ENCODE measurements around the gene SWAP70. TPM values are rescaled to one million over a fixed set of nuclear protein-coding genes. Genes with fewer than 3 reads are reported as not detected.

Gene SWAP70
- total and polyA plus RNA-seq, 5 donors = 10.4 to 30.1 (median 20.5) TPM

GRCh38 chr11:9720290-9720630, 56.4 kb downstream of the SWAP70 start:
- H3K9me3 ChIP-seq (ENCODE audit: control insufficient read depth, low read length) = no peaks in the 10 kb centered on the region
- peaks cover 9% of the 10 kb centered on the region for H3K4me1 ChIP-seq (ENCODE audit: control insufficient read depth, insufficient read depth, low read length)
- ATAC-seq = peak; percentile 6 to 42
- intact Hi-C loops (cut with DNase I) = no loop called here
- H3K27me3 ChIP-seq (ENCODE audit: control insufficient read depth, insufficient read depth) = no peaks in the 10 kb centered on the region
- 54% methylated on average over 5 of the region's 5 CpGs for WGBS
- H3K4me3 ChIP-seq (ENCODE audit: low read length) = no peak overlapping the region
- H3K27ac ChIP-seq (ENCODE audit: low read length) = peak overlapping the region; percentile 82
- DNase-seq = no peak

GRCh38 chr11:9722023-9722422, 58.1 kb downstream of the SWAP70 start:
- H3K4me1 ChIP-seq (ENCODE audit: control insufficient read depth, insufficient read depth, low read length) = peaks cover 9% of the 10 kb centered on the region
- H3K4me3 ChIP-seq (ENCODE audit: low read length) = no peak overlapping the region
- H3K27ac ChIP-seq (ENCODE audit: low read length) = no peak overlapping the region
- H3K9me3 ChIP-seq (ENCODE audit: control insufficient read depth, low read length) = no peaks in the 10 kb centered on the region
- H3K27me3 ChIP-seq (ENCODE audit: control insufficient read depth, insufficient read depth) = no peaks in the 10 kb centered on the region
- WGBS = 97% methylated on average over 4 of the region's 4 CpGs
- intact Hi-C loops (cut with DNase I) = no loop called here
- DNase-seq (no peak), ATAC-seq (no peak)

GRCh38 chr11:9722893-9723292, 59.0 kb downstream of the SWAP70 start:
- H3K27me3 ChIP-seq (ENCODE audit: control insufficient read depth, insufficient read depth) = no peaks in the 10 kb centered on the region
- DNase-seq (no peak), ATAC-seq (no peak)
- H3K27ac ChIP-seq (ENCODE audit: low read length) = no peak overlapping the region
- no peak overlapping the region for H3K4me3 ChIP-seq (ENCODE audit: low read length)
- 93% methylated on average over 2 of the region's 2 CpGs for WGBS
- H3K9me3 ChIP-seq (ENCODE audit: control insufficient read depth, low read length) = no peaks in the 10 kb centered on the region
- H3K4me1 ChIP-seq (ENCODE audit: control insufficient read depth, insufficient read depth, low read length) = peaks cover 5% of the 10 kb centered on the region
- intact Hi-C loops (cut with DNase I) = no loop called here

DNA sequence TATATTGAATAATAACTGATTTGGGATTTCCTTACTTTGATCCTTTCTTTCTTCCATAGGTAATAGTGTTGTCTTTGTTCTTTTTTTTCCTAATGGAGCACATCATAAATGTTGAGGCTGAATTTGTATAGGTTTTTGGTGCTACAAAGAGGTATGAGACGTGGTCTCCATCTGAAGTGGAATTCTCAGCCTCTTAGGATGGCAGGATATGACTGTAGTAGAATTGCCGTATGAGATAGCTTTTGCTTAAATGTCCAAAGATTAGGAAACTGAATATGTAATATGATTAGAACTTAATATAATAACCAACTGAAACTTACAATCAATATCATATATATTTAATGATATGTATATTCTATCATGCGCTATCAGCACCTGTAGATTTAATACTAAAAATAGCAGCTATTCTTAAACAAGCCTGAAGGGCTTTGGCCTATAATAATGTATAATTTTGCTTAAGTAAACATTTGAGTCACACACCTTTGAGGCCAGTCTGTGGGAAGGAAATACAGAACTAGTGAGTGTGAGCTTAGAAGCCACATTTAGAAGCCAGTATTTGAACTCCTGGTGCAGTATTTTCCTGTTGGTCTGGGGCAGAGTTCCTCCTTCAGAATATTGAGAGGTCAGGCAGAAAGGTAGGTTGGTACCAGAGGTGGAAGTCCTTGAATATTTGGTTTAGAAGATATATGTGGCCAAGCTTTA, 62.6 kb downstream of the SWAP70 start:
- H3K4me3 ChIP-seq (ENCODE audit: low read length) = no peak overlapping the region
- ATAC-seq = no peak
- intact Hi-C loops (cut with DNase I) = no loop called here

DNA sequence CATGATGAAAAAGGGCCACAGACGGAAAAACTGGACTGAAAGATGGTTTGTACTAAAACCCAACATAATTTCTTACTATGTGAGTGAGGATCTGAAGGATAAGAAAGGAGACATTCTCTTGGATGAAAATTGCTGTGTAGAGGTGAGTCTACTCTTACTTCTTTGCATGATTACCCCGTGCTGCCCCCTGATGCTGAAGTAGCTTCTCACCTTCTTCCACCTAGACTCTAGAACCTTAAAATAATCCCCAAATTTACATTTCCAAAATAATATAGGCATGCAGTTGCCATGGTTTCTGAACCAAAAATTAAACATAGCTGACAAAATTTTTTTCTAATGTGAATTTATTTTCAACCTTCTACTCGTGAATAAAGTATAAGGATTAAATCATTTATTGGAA, 64.2 kb downstream of the SWAP70 start:
- H3K4me3 ChIP-seq (ENCODE audit: low read length) = no peak overlapping the region
- DNase-seq (no peak), ATAC-seq (no peak)
- H3K9me3 ChIP-seq (ENCODE audit: control insufficient read depth, low read length) = no peaks in the 10 kb centered on the region
- WGBS = 89% methylated on average over 3 of the region's 3 CpGs
- H3K4me1 ChIP-seq (ENCODE audit: control insufficient read depth, insufficient read depth, low read length) = no peaks in the 10 kb centered on the region
- H3K27ac ChIP-seq (ENCODE audit: low read length) = no peak overlapping the region
- H3K27me3 ChIP-seq (ENCODE audit: control insufficient read depth, insufficient read depth) = no peaks in the 10 kb centered on the region
- intact Hi-C loops (cut with DNase I) = no loop called here

More for the DNA sequence above, 62.6 kb downstream of the SWAP70 start:
- no peak for DNase-seq
- H3K27ac ChIP-seq (ENCODE audit: low read length) = no peak overlapping the region
- no peaks in the 10 kb centered on the region for H3K27me3 ChIP-seq (ENCODE audit: control insufficient read depth, insufficient read depth)
- no peaks in the 10 kb centered on the region for H3K4me1 ChIP-seq (ENCODE audit: control insufficient read depth, insufficient read depth, low read length)
- 31% methylated on average over 3 of the region's 3 CpGs for WGBS
- H3K9me3 ChIP-seq (ENCODE audit: control insufficient read depth, low read length) = no peaks in the 10 kb centered on the region

DNA sequence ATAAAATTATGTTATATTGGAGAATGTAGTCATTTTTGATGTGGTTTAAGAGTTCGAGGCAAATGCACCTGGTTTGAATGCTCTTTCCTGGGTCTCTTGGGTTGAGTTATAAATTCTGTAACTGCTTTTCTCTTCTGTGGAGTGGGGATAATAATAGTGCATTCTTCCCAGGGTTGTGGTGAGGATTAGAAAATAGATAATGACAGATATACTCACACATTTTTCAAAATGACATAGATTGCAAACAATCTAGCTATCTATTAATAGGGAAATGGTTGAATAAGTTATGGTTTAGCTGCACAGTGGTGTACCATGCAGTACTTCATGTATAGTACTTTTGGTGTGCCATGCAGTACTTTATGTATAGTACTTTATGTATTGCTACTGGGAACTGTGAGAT, 67.4 kb downstream of the SWAP70 start:
- no peaks in the 10 kb centered on the region for H3K9me3 ChIP-seq (ENCODE audit: control insufficient read depth, low read length)
- no peaks in the 10 kb centered on the region for H3K27me3 ChIP-seq (ENCODE audit: control insufficient read depth, insufficient read depth)
- 93% methylated on average over 1 of the region's 1 CpG for WGBS
- H3K27ac ChIP-seq (ENCODE audit: low read length) = no peak overlapping the region
- intact Hi-C loops (cut with DNase I) = no loop called here
- DNase-seq (no peak), ATAC-seq (no peak)
- no peak overlapping the region for H3K4me3 ChIP-seq (ENCODE audit: low read length)
- no peaks in the 10 kb centered on the region for H3K4me1 ChIP-seq (ENCODE audit: control insufficient read depth, insufficient read depth, low read length)

- no peak for DNase-seq
- intact Hi-C loops (cut with DNase I) = no loop called here
- WGBS = 83% methylated on average over 11 of the region's 11 CpGs
- Histone ChIP-seq H3K9me3 (ENCODE audit: control insufficient read depth, low read length) (no peaks in the 10 kb centered on the region), H3K27ac (ENCODE audit: low read length) (no peak overlapping the region), H3K4me3 (ENCODE audit: low read length) (no peak overlapping the region), H3K4me1 (ENCODE audit: control insufficient read depth, insufficient read depth, low read length) (no peaks in the 10 kb centered on the region), H3K27me3 (ENCODE audit: control insufficient read depth, insufficient read depth) (no peaks in the 10 kb centered on the region)
- ATAC-seq = no peak
Measured at GRCh38 chr11:9732453-9732852, 68.6 kb downstream of the SWAP70 start.

GRCh38 chr11:9733212-9733611, 69.3 kb downstream of the SWAP70 start:
- Histone ChIP-seq H3K4me1 (ENCODE audit: control insufficient read depth, insufficient read depth, low read length) (no peaks in the 10 kb centered on the region), H3K27me3 (ENCODE audit: control insufficient read depth, insufficient read depth) (no peaks in the 10 kb centered on the region), H3K9me3 (ENCODE audit: control insufficient read depth, low read length) (no peaks in the 10 kb centered on the region), H3K4me3 (ENCODE audit: low read length) (no peak overlapping the region), H3K27ac (ENCODE audit: low read length) (no peak overlapping the region)
- intact Hi-C loops (cut with DNase I) = no loop called here
- DNase-seq = no peak
- ATAC-seq = no peak
- WGBS = 91% methylated on average over 3 of the region's 3 CpGs

GRCh38 chr11:9735236-9735635, 71.4 kb downstream of the SWAP70 start:
- Histone ChIP-seq H3K4me1 (ENCODE audit: control insufficient read depth, insufficient read depth, low read length) (no peaks in the 10 kb centered on the region), H3K27me3 (ENCODE audit: control insufficient read depth, insufficient read depth) (no peaks in the 10 kb centered on the region), H3K27ac (ENCODE audit: low read length) (no peak overlapping the region), H3K4me3 (ENCODE audit: low read length) (no peak overlapping the region), H3K9me3 (ENCODE audit: control insufficient read depth, low read length) (no peaks in the 10 kb centered on the region)
- intact Hi-C loops (cut with DNase I) = no loop called here
- ATAC-seq = no peak
- 98% methylated on average over 3 of the region's 3 CpGs for WGBS
- DNase-seq = no peak

DNA sequence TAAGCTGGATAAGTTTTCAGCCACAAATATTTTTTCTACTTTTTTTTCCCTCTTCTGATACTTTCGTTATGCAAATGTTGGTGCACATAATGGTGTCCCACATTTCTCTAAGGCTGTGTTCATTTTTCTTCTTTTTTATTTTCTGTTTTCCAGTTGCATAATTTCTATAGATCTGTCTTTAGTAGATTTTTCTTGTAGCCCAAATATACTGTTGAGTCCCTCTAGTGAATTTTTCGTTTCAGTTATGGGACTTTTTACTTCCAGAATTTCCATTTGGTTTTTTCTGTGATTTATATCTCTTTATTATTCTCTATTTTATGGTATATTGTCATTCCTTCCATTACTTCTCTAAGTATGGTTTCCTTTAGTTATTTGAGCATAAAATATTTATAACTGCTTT, 72.0 kb downstream of the SWAP70 start:
- H3K4me3 ChIP-seq (ENCODE audit: low read length) = no peak overlapping the region
- WGBS = 97% methylated on average over 2 of the region's 2 CpGs
- ATAC-seq = no peak
- no peak overlapping the region for H3K27ac ChIP-seq (ENCODE audit: low read length)
- H3K9me3 ChIP-seq (ENCODE audit: control insufficient read depth, low read length) = no peaks in the 10 kb centered on the region
- DNase-seq = no peak
- no peaks in the 10 kb centered on the region for H3K27me3 ChIP-seq (ENCODE audit: control insufficient read depth, insufficient read depth)
- intact Hi-C loops (cut with DNase I) = no loop called here
- no peaks in the 10 kb centered on the region for H3K4me1 ChIP-seq (ENCODE audit: control insufficient read depth, insufficient read depth, low read length)

DNA sequence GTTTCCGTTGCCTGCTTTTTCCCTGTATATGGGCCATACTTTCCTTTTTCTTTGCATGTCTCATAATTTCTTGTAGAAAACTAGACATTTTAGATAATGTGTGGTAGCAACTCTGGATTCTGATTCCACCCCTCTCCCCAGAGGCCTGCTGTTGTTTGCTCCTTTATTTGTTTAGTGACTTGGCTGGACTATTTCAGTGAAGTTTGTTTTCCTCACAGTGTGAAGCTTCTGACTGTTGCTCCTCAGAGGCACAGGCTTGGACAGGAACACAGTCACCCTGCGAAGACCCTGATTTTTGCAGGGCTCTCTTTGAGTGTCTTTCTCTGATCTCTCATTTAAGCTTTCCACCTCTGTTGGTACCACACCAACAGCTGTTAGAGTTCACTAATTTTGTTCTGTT, 72.5 kb downstream of the SWAP70 start:
- intact Hi-C loops (cut with DNase I) = no loop called here
- no peak for ATAC-seq
- Histone ChIP-seq H3K27ac (ENCODE audit: low read length) (no peak overlapping the region), H3K9me3 (ENCODE audit: control insufficient read depth, low read length) (no peaks in the 10 kb centered on the region), H3K4me1 (ENCODE audit: control insufficient read depth, insufficient read depth, low read length) (no peaks in the 10 kb centered on the region), H3K4me3 (ENCODE audit: low read length) (no peak overlapping the region), H3K27me3 (ENCODE audit: control insufficient read depth, insufficient read depth) (no peaks in the 10 kb centered on the region)
- WGBS = 98% methylated on average over 2 of the region's 2 CpGs
- DNase-seq = no peak

- Histone ChIP-seq H3K27me3 (ENCODE audit: control insufficient read depth, insufficient read depth) (no peaks in the 10 kb centered on the region), H3K27ac (ENCODE audit: low read length) (no peak overlapping the region), H3K4me1 (ENCODE audit: control insufficient read depth, insufficient read depth, low read length) (no peaks in the 10 kb centered on the region), H3K4me3 (ENCODE audit: low read length) (no peak overlapping the region), H3K9me3 (ENCODE audit: control insufficient read depth, low read length) (no peaks in the 10 kb centered on the region)
- DNase-seq (no peak), ATAC-seq (peak in 1 of 2 donors; percentile 38)
- 37% methylated on average over 3 of the region's 3 CpGs for WGBS
- intact Hi-C loops (cut with DNase I) = no loop called here
Measured at GRCh38 chr11:9738116-9738515, 74.2 kb downstream of the SWAP70 start.
